Iris pigment epithelial cell (primary cell): ENCODE results near the gene FAM222B.
"Not testable (repeated sequence)": the region's sequence is repeated elsewhere in the genome, so short reads cannot be mapped to it uniquely, and the experiment has no call there.

Experiments
- DNase-seq: peaks from one replicate; pipeline ENCODE4 v3.0.0-alpha.2; 2011; ENCODE audit warnings: low read depth

Gene FAM222B

DNA sequence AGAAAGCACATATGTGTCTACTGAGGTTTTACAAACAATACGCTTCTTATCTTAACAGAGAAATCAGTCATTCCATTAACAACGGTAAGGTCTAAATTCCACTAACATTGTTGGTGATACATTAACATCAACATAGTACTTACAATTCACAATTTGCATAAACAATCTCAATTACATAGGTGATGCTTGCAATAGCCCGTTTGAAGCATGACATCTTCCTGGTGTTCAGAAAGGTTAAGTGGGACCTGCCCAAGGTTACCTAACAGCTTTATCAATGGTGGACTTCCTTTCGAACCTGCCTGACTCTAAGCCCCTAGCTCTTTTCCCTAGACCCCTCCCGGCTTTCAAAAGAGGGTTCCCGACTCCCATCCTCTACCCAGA, 699 bp downstream of the FAM222B start:
- no peak for DNase-seq

DNA sequence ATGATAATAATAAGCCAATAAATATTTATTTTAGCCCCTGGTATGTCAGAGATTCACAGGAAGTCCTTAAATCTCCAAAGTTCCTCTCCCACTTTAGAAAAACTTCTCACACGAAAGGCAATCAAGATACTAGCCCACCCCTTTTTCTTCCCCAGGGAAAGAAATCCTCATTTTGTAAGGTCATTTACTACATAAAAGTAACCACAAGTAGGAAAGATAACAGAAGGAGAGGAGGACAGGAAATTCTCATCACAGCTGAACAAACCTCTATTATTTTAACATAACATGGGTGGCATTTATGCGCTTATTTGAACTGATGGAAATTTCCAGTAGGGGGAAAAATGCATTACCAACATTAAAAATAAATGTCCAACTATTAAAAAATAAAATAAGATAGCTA, 3.4 kb downstream of the FAM222B start:
- peak; percentile 40 for DNase-seq

DNA sequence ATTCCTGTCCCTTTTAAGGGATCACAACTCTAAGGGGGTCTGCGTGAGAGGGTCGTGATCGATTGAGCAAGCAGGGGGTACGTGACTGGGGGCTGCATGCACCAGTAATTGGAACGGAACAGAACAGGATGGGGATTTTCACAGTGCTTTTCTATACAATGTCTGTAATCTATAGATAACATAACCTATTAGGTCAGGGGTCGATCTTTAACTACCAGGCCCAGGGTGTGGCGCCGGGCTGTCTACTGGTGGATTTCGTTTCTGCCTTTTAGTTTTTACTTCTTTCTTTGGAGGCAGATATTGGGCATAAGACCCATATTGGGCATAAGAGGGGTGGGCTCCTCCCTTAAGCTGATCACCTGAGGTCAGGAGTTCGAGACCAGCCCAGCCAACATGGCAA, 6.0 kb downstream of the FAM222B start:
- DNase-seq: not testable (repeated sequence)

DNA sequence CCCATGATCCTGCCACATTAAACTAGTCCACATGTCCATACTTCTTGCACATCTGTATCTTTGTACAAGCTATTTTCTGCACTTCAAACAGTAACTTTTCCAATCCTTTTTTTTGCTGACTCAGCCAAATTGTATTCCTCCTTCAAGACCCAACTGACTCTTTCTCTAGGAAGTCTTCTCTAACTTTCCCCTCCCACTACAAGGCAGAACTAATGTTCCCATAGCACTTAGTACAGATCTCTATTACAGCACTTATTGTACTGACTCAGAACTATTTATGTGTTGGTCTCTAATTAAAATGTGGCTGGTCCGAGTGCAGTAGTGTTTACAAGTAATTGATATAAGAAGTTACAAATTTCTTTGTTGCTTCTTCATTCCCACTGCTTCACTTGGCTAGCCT, 8.2 kb downstream of the FAM222B start:
- DNase-seq: no peak

DNA sequence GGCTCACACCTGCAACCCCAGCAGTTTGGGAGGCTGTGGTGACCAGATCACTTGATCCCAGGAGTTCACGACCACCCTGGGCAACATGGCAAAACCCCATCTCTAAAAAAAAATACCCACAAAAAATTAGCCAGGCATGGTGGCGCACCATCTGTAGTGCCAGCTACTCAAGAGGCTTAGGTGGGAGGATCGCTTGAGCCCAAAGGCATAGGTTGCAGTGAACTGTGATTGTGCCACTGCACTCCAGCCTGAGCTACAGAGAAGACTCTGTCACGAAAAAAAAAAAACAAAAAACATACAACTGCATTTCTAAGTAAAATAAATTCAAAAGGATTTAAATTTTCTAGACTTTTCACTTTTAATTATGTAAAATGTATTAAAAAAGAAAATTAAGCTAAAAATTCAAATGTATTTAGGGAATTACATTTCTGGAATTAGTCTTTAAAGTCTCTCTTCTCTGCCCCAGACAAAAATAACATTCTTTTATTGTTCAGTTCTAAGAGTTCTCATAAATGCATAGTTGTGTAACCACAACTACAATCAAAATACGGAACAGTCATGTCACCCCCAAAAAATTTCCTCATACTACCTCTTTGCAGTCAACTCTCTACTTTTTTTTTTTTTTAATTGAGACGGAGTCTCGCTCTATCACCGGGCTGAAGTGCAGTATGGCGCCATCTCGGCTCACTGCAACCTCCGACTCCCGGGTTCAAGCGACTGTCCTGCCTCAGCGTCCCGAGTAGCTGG, 14.1 kb downstream of the FAM222B start:
- peak; percentile 77 for DNase-seq

DNA sequence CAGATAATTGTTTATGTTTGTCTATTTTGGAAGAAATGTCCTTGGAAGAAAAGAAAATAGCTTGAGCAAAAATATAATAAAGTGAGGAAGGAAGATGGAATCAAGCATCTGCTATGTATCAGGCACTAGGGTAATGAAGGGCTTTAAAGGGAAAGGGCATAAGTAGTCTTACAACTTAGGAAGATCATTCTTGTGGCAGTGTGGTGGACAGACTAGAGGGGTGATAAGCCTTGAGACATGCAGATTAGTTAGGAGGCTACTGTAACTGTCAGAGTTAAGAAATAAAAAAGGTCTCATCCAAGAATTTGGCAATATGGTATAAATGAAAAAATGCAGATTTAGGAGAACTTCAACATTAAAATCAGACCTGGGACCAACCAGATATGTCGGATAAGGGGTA, 14.9 kb downstream of the FAM222B start:
- no peak for DNase-seq

DNA sequence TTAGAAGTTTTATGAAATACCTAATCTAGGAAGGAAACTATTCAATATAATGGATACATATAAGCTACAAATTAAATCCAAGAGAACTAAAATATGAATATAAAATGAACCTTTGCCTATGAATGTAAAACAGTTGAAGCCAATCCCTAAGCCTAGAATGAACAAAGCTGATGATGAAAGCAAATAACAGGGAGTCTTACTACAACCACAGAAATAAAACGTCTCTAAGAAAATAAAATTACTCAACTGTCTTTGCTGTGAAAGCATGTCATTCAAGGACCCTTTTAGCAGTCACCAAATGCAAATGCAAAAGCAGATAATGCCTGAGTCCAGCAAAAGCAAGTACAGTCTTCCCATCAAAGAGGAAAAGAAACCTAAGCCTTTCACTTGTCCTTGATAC, 23.0 kb downstream of the FAM222B start:
- DNase-seq: no peak

DNA sequence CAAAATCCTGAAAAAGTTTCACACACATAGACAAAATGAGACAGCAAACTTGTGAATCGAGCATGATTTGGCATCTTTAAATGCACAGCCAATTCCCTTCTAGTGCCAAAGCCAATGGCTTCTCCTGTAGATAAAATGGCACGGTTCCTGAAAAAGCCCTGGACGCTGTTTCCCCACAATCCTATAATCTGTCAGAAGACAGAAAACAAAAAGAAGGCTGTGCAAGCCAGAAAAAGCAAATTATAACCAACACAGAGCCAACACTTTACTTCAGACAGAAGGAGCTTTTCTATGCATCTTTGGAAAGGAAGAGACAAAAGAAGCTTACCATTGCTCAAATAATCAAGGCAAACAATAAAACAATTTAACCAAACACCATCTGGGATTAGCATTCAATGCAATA, 23.8 kb downstream of the FAM222B start:
- no peak for DNase-seq

DNA sequence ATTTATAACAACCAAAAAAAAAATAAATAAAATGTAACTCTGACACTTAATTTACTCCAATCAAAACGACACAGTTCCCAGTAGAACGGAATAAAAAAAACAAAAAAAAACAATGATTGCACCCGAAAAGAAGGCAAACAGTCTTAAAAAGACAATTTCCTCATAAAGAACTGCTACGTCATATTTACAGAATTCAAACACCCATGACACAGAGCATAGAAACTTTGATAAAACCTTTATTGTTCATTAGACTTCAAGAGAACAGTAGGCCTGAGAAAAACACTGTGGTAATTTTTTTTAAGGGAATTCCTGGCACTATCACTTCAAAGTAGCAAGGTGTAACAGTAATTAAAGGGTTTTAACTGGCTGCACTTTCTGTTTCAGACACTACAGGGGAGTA, 26.1 kb downstream of the FAM222B start:
- no peak for DNase-seq

DNA sequence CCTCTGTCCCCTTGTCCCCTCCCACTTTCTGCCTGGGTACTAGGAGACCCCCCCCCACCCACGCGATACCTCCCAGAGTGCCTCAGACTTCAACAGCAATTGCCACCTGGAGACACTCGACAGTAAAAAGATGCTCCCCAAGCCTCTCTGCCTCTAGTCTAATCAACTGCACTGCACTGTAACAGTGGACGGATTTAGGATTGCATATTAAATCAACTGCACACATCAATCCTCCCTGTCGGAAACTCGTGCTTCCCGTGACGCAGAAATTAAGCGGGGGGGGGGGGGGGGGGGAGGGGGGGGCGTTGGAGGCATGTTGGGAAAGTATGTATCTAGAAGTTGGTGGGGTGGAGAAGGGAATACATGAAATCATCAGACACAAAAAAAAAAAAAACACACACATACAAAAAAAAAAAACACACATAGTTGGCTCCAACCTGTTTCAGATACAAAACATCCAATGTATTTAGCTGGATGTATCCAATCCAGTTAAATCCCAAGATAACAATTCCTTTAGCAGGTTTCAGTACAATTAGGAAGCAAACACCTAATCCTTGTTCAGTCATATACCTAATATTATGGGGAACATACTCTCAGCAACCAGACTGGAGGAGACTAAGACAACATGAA, 29.7 kb downstream of the FAM222B start:
- DNase-seq: peak; percentile 60

DNA sequence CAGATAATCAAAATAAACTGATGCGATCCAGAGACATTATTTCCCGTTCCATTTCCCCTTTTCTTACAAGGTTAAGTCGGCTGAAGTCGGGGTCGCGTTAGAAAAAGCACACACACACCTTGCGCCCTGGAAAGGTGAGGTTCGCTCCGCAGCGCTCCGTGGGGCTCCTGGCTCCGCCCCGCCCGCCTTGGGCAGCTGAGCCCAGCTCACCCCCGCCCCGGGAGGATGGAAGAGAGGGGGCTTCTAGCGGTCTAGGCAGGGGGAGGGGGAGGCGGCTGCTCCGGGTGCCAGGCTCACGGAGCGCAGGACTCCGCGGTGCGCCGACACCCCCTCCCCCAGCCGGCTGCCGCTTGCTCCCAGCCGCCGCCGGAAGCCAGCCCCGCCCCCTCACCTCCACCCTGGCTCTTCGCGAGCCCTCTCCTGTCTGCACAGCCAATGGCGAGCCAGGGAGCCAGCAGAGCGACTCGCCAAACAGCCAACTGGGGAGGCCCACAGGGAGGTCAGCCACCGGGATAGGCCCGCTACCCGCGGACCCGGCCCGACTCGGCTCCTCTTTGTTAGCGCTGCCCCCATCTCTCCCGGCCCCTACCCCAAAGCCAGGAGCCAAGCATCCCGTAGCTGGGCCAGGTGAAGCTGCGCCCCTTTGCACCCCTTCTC, 30.4 kb downstream of the FAM222B start:
- peak; percentile 98 for DNase-seq

DNA sequence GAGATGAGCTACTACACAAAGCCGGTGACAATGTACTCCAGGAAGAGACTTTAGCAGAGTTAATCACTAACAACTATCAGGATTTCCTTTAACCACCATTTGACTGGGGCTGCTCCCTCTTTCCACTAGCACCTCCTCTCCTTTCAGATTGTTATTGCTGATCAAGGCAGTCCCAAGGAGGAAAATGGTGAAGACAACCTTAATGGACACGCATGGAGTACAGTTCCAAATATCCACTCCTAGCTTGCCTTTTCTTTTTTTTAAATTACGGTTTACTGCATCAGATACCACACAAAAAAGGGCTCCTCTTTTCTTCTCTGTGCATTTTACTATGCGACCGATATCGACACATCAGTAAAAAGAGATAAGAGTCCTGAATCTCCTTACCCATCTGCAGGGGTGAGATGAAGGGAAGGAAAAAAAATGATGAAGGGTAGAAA, 30.9 kb downstream of the FAM222B start:
- peak; percentile 54 for DNase-seq

DNA sequence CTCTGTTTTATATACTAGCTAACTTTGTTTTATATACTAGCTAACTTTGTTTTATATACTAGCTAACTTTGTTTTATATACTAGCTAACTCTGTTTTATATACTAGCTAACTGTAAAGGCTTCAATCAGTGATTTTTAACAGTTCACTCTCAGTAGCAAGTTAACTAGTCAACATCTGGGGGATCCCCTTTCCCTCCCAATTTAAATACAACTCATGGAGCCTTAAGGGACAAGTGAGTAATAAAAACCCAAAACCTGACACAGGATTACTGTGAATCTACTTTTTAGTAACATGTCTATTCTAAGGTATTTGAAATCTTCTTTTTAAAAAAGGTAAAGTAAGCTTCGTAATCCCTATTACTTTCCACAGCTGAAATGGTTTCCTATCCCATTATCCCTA, 32.2 kb downstream of the FAM222B start:
- DNase-seq: no peak

DNA sequence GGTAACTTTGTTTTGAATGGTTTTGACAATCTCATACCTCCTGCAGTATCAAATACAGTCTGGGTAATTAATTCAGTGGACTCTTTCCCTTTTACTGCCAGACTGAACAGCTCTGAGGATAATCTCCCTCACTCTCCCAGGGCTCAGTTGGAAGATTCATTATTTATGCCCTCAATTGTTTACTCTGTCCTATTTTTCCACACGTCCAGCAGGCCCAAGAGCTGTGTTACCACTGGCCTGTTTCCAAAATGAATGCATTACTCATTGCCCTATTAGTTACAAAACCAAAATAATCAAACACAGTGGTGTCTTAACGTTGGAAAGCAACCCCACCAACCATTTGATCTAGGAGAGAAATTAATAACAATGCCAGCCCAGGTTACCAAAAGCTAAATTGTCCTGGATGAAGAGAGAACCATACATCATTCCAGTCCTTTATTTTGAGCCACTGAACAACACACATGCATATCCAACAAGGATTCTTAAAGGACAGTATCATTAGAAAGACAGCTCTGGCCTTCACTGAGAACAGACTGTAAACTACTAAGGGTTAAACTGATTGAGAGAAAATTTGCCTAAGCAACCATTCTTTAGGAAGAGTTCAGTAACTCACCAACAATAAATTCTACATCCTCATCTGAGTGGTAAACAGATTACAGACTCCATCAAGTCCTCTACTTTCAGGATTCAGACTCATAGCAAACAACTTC, 34.5 kb downstream of the FAM222B start:
- DNase-seq: peak; percentile 94

DNA sequence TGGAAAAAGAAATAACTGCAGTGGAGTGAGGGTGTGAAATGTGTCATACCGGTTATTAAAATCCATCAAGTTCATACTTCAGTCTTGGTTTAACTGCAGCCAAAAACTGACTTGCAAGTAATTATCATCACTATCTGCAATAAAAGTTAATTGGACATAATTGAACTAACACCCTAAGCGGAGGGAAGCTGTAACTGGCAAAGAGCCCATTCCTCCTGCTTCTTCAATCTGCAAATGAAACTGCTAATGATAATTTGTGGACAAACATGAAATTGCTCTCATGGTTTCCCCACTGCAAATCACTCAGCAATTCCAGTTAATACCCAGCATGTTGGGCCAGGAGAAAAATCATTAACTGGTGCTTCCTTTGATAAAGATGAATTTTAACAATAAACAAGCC, 46.5 kb downstream of the FAM222B start:
- no peak for DNase-seq

DNA sequence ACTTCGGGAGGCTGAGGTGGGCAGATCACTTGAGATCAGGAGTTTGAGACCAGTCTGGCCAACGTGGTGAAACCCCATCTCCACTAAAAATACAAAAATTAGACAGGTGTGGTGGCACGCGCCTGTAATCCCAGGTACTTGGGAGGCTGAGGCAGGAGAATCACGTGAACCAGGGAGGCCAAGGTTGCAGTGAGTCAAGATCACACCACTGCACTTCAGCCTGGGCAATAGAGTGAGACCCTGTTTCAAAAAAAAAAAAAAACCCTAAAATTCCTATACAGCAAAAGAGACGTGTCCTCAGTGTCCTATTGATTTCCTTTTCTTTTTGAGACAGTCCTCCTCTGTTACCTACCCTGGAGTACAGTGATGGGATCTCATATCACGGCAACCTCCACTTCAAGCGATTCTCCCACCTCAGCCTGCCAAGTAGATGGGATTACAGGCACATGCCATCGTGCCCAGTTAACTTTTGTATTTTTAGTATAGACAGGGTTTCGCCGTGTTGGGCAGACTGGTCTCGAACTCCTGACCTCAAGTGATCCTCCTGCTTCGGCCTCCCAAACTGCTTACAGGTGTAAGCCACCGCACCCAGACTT, 47.6 kb downstream of the FAM222B start:
- DNase-seq: not testable (repeated sequence)

DNA sequence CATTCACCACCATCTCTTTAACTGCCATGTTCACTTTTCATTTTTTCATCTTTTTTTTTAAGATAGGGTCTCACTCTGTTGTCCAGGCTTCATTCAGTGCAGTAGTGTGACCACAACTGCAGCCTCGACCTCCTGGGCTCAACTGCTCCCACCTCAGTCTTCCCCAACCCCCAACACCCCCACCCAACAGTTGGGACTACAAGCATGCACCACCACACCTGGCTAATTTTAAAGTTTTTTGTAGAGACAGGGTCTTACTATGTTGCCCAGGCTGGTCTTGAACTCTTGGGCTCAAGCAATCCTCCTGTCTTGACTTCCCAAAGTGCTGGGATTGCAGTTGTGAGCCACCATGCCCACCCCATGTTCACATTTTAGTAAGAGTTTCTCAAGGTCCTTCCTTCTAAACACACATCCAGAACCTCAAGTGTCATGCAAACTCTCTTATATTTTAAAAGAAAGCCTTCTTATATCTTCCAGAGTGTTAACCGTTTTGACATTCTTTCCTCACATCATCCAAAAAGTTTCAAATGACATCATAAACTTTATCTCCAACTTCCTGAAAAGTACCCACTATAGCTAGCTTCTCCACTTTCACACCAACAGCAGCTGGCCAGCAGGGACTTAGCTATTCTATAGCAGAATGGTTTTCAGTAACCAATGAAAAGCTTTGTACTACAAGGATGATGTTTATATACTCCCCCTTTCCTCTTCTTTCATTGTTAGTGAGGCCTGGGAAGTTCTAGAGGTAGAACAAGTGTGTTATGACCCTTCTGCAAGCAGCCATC, 49.5 kb downstream of the FAM222B start:
- peak; percentile 43 for DNase-seq

DNA sequence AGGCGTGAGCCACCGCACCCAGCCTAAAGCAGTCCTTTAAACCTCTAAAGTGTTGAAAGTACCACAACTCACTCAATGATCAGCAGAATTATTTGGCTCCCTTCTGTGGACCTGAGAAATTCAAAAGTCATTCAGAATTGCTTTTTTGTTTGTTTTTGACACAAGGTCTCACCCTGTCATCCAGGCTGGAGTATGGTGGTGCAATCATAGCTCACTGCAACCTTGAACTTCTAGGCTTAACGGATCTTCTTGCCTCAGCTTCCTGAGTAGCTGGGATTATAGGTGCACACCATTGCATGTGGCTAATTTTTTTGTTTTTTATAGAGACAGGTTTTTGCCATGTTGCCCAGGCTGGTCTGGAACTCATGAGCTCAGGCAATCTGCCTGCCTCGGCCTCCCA, 54.5 kb downstream of the FAM222B start:
- DNase-seq: no peak

DNA sequence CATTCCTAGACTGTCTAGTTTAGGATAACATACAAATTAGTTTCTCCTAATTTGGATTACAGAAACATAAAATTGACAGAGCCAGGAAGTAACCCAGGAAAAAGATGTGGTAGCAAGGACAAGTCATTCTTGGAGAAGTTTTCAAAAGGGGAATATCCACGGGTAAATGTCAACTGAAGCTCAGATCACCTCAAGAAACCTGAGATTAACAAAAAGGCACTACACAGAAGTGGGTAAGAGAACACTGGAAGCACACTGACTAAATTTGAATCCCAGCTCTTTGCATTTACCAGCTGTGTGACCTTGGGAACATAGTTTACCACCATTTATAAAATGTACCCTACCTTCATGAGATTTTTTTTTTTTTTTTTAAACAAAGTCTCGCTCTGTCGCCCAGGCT, 59.4 kb downstream of the FAM222B start:
- no peak for DNase-seq

DNA sequence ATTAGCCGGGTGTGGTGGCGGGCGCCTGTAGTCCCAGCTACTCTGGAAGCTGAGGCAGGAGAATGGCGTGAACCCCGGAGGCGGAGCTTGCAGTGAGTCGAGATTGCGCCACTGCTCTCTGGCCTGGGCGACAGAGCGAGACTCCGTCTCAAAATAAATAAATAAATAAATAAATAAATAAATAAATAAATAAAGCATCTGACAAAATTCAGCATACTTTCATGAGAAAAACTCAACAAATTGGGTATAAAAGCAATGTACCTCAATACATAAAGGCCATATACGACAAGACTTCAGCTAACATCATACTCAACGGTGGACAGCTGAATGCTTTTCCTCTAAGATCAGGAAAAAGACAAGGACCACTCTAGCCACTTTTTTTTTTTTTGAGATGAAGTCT, 63.0 kb downstream of the FAM222B start:
- not testable (repeated sequence) for DNase-seq

DNA sequence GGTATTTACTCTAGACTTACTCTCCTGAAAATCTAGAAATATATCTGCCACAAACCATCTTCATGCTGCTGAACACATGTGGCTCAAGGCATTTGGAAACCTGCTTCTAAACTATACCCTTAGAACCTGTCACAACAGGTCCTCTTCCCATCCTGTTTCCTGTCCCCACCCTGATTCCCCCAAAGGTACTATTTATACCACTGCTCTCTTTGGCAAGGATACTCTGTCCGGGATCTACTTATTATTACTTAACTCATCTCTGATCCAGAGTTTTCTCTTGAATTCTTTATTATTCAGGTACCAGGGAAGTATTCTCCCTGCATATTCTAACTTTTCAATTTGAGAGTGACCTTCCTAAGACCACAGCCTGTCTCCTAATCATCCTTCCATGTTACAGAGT, 65.4 kb downstream of the FAM222B start:
- no peak for DNase-seq

DNA sequence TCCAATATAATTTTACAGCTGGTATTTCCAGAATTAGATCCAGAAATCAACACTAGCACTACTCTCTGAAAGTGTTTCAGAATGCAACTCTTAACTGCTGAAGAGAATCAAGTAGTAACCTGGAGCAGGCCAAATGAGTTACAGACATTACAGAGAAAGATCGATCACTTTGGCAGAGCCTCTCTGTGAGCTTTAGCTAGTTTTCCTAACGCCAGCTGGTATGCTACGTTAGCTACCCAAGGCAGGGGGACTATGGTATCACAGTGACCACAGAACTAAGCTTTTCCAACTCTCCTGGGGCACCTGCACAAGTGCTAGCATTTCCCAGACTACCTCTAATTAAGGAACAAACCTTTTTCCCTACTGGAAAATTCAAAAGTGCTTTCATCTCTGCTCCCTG, 68.4 kb downstream of the FAM222B start:
- DNase-seq: no peak
